Measurements from ENCODE around the gene MICAL3.

DNA sequence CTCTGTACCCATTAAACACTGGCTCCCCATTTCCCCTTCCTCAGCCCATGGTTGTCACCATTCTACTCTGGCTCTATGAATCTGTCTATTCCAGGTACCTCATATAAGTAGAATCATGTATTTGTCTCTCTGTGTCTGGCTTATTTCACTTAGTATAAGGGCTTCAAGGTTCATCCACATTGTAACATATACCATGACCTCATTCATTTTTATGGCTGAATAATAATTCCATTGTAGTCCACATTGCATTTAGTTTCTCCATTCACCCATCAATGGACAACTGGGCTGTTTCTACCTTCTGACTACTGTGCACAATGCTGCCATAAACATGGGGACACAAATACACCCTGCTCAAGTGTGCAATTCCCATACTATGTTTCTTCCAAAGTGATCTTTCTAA is 97.3 kb downstream of the MICAL3 start:
- TF ChIP-seq, protein P1, sequence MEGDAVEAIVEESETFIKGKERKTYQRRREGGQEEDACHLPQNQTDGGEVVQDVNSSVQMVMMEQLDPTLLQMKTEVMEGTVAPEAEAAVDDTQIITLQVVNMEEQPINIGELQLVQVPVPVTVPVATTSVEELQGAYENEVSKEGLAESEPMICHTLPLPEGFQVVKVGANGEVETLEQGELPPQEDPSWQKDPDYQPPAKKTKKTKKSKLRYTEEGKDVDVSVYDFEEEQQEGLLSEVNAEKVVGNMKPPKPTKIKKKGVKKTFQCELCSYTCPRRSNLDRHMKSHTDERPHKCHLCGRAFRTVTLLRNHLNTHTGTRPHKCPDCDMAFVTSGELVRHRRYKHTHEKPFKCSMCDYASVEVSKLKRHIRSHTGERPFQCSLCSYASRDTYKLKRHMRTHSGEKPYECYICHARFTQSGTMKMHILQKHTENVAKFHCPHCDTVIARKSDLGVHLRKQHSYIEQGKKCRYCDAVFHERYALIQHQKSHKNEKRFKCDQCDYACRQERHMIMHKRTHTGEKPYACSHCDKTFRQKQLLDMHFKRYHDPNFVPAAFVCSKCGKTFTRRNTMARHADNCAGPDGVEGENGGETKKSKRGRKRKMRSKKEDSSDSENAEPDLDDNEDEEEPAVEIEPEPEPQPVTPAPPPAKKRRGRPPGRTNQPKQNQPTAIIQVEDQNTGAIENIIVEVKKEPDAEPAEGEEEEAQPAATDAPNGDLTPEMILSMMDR (IDR thresholded peaks at IDR 0.05) = no peak
- TF ChIP-seq EP300 (IDR thresholded peaks at IDR 0.05) (no peak), POLR2AphosphoS5 (IDR thresholded peaks at IDR 0.05) (no peak)

All from suprapubic skin (tissue), 4 donors.